Measurements from ENCODE around the gene SLC25A12.

DNA sequence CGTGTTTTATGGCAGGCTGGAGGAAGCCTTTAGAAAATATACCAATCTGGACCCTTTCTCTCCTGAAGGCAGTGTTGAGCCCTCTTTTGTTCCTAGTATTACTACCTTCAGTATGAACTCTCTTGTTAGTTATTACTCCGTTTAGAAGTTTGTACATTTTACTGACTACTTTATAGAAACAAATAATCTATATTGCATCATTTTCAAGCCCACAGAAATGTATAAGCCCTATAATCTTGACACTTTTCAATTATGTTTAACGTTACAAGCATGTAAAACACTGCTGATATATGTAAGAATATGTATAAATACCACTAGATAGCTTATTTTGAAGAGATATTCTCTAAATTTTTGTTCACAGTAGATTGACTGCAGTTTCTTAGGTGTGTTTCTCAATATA, 64.0 kb downstream of the SLC25A12 start:
- TF ChIP-seq NR2F1 (conservative IDR thresholded peaks at IDR 0.05) (no peak), SPI1 (IDR thresholded peaks at IDR 0.05; ENCODE audit: borderline replicate concordance, insufficient read depth, low read depth, low read length) (no peak), HDAC2 (IDR thresholded peaks at IDR 0.05) (no peak)
- TF ChIP-seq, protein P1, sequence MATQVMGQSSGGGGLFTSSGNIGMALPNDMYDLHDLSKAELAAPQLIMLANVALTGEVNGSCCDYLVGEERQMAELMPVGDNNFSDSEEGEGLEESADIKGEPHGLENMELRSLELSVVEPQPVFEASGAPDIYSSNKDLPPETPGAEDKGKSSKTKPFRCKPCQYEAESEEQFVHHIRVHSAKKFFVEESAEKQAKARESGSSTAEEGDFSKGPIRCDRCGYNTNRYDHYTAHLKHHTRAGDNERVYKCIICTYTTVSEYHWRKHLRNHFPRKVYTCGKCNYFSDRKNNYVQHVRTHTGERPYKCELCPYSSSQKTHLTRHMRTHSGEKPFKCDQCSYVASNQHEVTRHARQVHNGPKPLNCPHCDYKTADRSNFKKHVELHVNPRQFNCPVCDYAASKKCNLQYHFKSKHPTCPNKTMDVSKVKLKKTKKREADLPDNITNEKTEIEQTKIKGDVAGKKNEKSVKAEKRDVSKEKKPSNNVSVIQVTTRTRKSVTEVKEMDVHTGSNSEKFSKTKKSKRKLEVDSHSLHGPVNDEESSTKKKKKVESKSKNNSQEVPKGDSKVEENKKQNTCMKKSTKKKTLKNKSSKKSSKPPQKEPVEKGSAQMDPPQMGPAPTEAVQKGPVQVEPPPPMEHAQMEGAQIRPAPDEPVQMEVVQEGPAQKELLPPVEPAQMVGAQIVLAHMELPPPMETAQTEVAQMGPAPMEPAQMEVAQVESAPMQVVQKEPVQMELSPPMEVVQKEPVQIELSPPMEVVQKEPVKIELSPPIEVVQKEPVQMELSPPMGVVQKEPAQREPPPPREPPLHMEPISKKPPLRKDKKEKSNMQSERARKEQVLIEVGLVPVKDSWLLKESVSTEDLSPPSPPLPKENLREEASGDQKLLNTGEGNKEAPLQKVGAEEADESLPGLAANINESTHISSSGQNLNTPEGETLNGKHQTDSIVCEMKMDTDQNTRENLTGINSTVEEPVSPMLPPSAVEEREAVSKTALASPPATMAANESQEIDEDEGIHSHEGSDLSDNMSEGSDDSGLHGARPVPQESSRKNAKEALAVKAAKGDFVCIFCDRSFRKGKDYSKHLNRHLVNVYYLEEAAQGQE (IDR thresholded peaks at IDR 0.05; ENCODE audit: low read depth, low read length), result no peak
